C1 segment of cervical spinal cord (tissue), 14 donors: ENCODE measurements around the gene TMPRSS9.

Experiments
- DNase-seq, 14 donors: peaks; one replicate each; lab custom pipeline; 2025; lab: John Stamatoyannopoulos, UW

The TMPRSS9 gene

DNA sequence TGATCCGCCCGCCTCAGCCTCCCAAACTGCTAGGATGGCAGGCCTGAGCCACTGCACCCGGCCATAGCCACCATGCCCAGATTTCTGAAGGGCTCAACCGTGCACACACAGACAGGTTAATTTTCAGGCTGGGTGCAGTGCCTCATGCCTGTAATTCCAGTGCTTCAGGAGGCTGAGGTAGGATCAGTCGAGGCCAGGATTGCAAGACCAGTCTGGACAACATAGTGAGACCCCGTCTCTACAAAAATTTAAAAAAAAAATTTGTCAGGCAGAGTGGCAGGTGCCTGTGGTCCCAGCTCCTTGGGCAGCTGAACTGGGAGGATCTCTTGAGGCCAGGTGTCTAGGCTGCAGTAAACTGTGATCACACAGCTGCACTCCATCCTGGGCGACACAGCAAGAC lies 59.7 kb downstream of the TMPRSS9 start:
- DNase-seq, result no peak

DNA sequence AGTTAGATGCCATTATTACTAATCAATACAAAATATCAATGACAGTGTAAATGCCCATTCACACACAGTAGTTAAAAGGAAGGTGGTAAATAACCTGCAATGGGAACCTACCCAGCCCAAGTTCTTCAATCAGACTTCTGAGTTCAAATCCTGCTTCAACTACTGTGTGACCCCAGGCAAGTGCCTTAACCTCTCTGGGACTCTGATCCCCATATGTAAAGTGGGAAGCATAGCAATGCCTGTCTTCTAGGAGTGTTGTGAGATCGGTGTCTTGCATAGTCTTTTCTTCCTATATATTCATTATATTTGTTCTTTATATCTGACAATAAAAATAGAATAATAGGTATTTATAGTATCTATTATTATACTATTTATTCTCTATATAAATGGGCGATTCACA lies 60.4 kb downstream of the TMPRSS9 start:
- no peak for DNase-seq

DNA sequence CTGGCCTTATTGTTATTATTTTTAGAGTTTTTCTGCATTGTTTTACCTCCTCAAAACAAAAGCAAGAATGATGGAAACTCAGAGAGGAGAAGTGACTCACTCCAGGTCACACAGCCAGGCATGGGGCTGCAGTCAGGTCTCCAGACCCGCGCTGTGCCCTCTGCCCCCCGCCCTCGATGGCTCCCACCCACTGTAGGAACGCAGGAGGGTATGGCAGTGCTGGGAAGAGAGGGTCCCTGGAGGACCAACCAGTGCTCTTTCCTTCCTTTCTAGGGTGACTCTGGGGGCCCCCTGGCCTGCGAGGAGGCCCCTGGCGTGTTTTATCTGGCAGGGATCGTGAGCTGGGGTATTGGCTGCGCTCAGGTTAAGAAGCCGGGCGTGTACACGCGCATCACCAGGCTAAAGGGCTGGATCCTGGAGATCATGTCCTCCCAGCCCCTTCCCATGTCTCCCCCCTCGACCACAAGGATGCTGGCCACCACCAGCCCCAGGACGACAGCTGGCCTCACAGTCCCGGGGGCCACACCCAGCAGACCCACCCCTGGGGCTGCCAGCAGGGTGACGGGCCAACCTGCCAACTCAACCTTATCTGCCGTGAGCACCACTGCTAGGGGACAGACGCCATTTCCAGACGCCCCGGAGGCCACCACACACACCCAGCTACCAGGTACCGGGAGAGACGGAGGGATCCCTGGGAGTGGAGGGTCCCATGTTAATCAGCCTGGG lies 61.7 kb downstream of the TMPRSS9 start:
- no peak for DNase-seq

- DNase-seq, result no peak
These were observed 63.2 kb downstream of the TMPRSS9 start for GRCh38 chr19:2423071-2423914.

GRCh38 chr19:2423915-2424685 lies 64.0 kb downstream of the TMPRSS9 start:
- no peak for DNase-seq

DNA sequence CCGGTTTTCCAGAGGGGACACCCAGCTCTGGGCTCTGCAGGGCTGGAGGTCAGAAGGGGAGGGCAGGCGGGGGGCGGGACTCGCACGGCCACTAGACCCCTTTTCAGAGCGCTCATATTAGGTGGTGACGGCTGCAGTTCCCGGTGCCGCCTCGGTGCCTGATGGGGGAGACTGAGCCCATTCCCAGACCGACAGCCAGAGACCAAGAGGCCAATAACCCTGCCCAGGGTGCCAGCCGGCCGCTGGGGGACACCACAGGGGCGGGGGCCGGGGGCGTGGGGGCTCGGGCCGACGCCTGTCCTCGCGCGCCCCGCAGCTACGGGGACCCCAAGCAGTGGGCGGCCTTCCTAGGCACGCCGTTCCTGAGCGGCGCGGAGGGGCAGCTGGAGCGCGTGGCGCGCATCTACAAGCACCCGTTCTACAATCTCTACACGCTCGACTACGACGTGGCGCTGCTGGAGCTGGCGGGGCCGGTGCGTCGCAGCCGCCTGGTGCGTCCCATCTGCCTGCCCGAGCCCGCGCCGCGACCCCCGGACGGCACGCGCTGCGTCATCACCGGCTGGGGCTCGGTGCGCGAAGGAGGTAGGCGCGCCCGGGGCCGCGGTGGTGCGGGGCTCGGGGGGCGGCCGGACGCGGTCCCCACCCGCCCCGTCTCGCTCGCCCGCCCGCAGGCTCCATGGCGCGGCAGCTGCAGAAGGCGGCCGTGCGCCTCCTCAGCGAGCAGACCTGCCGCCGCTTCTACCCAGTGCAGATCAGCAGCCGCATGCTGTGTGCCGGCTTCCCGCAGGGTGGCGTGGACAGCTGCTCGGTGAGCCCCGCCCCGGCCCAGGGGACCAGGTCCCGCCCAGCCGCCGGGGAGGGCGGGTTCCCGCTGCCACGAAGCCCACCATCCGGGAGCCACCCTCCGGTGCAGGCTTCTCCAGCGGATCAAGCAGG lies 64.9 kb downstream of the TMPRSS9 start:
- DNase-seq, result peak in 1 of 14 donors; percentile 6

GRCh38 chr19:2425622-2426581 lies 65.8 kb downstream of the TMPRSS9 start:
- no peak for DNase-seq

GRCh38 chr19:2426611-2427428 lies 66.8 kb downstream of the TMPRSS9 start:
- DNase-seq, result peak in 1 of 14 donors; percentile 56

DNA sequence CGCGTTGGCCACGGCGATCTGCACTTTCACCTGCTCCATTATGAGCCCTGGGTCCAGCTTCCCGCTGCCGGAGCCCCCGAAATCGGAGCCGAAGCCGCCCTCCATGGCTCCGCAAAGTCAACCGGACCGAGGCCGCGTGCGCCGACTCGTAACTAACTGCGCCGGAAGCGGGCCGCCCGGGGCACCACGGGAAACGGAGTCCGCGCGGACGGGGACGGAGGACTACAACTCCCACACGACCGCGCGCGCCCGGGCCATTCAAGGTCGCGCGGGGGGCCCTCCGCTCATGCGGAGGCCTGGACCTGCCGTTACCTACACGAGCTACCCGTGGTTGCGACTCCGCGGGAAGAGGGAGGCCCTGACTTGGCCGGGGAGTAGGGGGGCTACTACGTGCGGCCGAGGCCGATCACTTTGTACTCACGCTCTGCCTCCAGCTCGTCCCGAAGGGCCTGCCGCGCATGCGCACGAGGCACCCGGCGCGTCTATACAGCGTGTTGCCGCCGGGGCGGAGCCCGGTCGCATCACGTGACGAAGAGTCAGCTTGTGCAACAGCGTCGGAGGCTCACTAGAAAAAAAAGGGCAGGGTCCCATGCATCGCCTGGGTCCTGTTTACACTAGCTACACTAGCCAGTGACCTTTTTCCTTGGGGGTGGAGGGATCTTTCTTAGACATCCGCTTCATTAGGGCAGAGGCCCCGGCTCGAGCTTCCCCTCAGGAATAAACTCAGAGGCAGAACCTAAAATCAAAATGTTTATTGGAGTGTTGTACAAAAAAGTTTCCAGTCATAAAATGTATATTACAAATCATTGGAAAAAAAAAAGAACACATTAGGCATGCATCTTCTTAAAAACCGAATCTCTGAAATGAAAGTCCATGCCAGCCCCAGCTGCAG lies 67.6 kb downstream of the TMPRSS9 start, which contains the start of gene TIMM13:
TSS of gene TIMM13 (minus strand) at position 158 of the 892 bp plus-strand sequence. CDS start at position 105, 53 bp downstream.
- DNase-seq, result peak; percentile 96 to 100 (median 98)

- peak in 4 of 14 donors; percentile 19 to 58 (median 53) for DNase-seq
These were observed 68.2 kb downstream of the TMPRSS9 start for GRCh38 chr19:2428321-2428690.

DNA sequence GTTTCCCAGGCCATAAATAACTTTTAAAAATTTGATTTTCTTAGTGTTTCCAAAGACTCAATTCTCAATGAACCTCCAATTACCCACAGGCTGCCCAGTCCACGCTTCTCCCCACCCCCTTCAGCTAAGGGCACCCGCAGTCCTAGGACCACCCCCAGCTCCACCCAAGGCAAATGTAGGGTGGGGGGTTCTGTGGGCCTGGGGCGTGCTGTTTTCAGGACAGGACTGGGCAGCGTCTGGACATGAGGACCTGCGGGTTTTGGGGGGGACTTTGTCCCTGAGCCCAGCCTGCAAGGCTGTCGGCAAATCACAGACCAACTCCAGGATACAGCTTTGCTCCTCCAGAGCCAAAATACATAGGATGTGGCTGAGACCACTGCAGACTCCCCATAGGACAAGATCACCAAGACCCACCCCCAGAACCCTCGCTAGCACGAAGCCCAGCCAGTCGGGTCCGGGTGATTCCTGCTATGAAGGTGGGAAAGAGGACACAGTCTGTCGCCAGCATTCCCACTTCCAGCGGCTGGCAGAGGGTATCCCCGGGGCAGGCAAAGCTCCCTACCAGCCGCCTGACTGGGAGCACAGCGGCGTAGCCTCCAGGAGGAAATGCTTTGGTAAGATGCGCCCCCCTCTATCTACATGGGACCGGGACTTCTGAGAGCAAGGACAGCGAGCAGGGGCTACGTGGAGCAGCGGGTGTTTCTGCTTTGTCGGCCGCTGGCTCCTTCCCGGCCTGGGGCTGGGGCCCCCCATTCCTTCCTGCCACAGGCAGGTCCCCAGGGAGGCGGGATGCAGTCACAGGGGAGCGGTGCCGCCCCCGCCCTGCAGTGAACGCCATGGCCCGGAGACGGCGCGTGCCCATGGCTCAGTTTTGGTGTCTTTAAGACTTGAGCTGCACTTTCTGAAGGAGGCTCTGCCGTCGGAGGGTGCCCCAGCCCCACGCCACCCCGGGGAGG lies 69.0 kb downstream of the TMPRSS9 start:
- no peak for DNase-seq

DNA sequence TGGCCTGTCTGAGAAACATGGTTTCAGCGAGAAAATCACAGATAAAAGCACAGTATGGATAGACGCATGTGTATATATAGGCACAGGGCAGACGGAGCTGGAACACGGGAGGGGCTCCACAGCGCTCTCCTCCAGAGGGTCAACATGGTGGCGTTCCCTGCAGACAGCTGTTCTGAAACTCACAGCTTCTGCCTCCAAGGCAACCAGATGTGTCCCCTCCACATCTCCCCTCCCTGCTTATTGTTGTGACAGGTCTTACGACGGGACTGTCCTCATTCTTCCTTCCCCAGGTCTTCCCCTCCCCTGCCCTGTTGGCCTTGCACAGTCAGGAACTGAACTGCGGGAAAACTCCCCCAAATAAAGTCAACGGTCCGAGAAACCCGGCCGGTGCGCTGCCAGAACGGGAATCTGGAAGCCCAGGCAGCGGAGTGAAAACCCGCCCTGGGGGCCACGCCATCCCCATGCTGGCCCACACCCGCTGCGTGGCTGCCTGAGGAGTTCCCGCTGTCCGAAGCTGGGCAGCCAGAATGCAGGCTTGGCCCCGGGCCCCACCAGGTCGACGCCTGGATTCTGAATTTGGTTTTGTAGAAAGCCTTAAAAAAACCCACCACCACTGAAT lies 70.0 kb downstream of the TMPRSS9 start:
- no peak for DNase-seq

DNA sequence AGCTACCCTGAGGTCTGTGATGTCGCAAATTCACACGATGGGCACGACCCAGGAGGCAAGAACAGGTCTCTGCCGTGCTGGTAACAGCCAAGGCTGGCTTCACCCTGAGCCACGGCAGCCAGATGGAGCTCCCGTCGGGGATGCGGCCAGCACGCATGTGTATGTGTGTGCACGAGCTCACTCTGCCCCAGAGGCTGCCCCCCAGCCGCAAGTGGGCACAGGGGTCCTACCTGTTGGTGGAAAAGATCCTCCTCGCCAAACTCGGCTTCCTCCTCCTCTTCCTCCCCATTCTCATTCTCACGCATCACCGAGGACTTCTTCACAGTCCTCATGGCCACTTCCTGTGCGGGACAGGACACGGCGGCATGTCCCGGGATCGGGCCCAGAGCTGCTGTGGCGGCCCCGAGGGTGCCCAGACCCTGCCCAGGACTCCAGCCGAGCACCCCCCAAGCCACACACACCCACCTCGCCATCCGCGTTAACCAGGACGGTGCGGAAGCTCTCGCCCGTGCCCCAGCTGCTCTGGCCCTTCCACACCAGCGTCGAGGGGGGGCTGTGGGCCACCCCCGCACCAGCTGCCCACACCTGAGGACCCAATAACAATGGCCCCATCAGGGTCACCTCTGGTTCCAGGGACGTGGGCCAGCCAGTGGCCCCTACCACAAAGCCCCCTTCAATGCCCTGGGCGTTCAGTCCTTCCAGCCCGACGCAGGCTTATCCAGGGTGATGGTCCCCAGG lies 71.4 kb downstream of the TMPRSS9 start:
- no peak for DNase-seq

DNA sequence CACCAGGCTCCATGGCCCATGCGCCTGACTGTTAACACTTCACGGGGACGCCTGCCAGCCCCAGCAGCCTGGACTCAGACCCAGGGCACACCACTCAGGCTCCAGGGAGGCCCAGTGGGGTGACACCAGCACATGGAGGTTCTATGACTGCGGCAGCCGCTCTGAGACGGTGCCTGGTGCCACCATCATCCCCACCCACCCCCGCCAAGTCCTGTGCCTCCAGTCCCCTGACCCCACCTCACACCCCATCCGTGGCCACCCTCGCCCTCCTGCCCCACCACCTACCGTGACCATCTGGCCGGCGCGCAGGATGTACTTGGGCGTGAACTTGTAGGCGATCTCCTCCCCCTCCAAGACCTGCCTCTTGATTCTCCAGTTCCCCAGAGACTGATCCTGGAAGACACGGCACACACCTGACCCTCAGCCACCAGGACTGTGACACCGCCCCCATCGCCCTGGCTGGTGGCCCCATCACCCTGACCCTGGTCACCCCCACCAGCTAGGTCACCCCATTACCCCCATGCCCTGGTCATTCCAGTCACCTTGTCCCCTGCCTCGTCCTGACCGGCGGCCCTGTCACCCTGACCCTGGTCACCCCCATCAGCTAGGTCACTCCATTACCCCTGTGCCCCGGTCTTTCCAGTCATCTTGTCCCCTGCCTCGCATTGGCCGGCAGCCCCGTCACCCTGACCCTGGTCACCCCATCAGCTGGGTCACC lies 72.2 kb downstream of the TMPRSS9 start:
- no peak for DNase-seq

GRCh38 chr19:2433854-2434253 lies 73.8 kb downstream of the TMPRSS9 start:
- no peak for DNase-seq
